GM12878 (cell line): ENCODE measurements around the gene RAD9A. TPM values are rescaled to one million over a fixed set of nuclear protein-coding genes. Genes with fewer than 3 reads are reported as not detected.

ENCODE experiments used
- ATAC-seq: fragments of 200-7000 bp; cut with Tn5 transposase; 3 replicates; pipeline ENCODE4 v1.9.1; 2020; ENCODE audit warnings: mild to moderate bottlenecking, moderate library complexity
- BruUV-seq: library from RNA; stranded (reverse); fragments of 400-500 nt; replicated peaks from 2 replicates; lab custom pipeline; 2021; lab: Mats Ljungman, UMichigan
- CTCF ChIA-PET: fragments of 300-600 bp; sonication (Branson Sonifier 250); formaldehyde crosslinking; extraction: SDS; loops from one replicate; lab custom pipeline; 2021; ENCODE audit warnings: inconsistent platforms; lab: Yijun Ruan, JAX
- POLR2A ChIA-PET: fragments of 350-600 bp; formaldehyde crosslinking; extraction: SDS; loops from one replicate; lab custom pipeline; 2021; ENCODE audit warnings: inconsistent platforms; lab: Charles Lee
- RAD21 ChIA-PET: fragments of 300-600 bp; sonication (Branson Sonifier 250); formaldehyde crosslinking; loops from one replicate; lab custom pipeline; 2023; ENCODE audit warnings: antibody characterized with exemption; ENCODE audit not compliant: unreplicated experiment; lab: Charles Lee
- SMC1A ChIA-PET: fragments of 300-600 bp; sonication (Branson Sonifier 250); formaldehyde crosslinking; loops from one replicate; lab custom pipeline; 2023; ENCODE audit not compliant: unreplicated experiment, uncharacterized antibody; lab: Charles Lee
- DNase-seq: peaks from one replicate; pipeline ENCODE4 v3.0.0-alpha.2; 2011; ENCODE audit warnings: low read depth, low spot score
- FAIRE-seq: peaks from 3 replicates; lab custom pipeline; 2011; peaks lifted over from hg19 to GRCh38; lab: Jason Lieb, UNC
- H2AFZ ChIP-seq: 2 replicates; pipeline ENCODE4 v1.6.0; 2011; ENCODE audit warnings: low read depth, low read length, control low read depth; ENCODE audit not compliant: control insufficient read depth
- H3K27ac ChIP-seq: 2 replicates; pipeline ENCODE4 v1.5.1; 2011; ENCODE audit warnings: control low read depth; ENCODE audit not compliant: control insufficient read depth, insufficient read depth
- H3K27me3 ChIP-seq, 2 experiments: replicated peaks in 1 of 2; 2 replicates each; pipeline versions ENCODE4 v1.6.0 to v1.6.1; 2011; ENCODE audit warnings: low read length in 1 of 2; ENCODE audit not compliant: control insufficient read depth in 2 of 2, insufficient read depth in 2 of 2
- H3K36me3 ChIP-seq, 2 experiments: 2 replicates each; pipeline ENCODE4 v1.5.1; 2011; ENCODE audit warnings: low read length in 1 of 2; ENCODE audit not compliant: control insufficient read depth in 2 of 2, insufficient read depth in 2 of 2
- H3K4me1 ChIP-seq: 2 replicates; pipeline ENCODE4 v1.6.1; 2011; ENCODE audit warnings: mild to moderate bottlenecking, low read length, moderate library complexity, mixed read lengths; ENCODE audit not compliant: control insufficient read depth, insufficient read depth
- H3K4me2 ChIP-seq: 2 replicates; pipeline ENCODE4 v1.6.0; 2011; ENCODE audit warnings: control low read depth; ENCODE audit not compliant: control insufficient read depth, insufficient read depth
- H3K4me3 ChIP-seq: fragments of 200-600 bp; sonication (generic); 2 replicates; pipeline ENCODE4 v1.5.1; 2016
- H3K79me2 ChIP-seq: 2 replicates; pipeline ENCODE4 v1.6.0; 2011; ENCODE audit warnings: low read length; ENCODE audit not compliant: control insufficient read depth, insufficient read depth
- H3K9ac ChIP-seq: 2 replicates; pipeline ENCODE4 v1.8.0; 2011; ENCODE audit warnings: low read length, control low read depth, mixed read lengths; ENCODE audit not compliant: control insufficient read depth, insufficient read depth
- H3K9me3 ChIP-seq: replicated peaks from 3 replicates; pipeline ENCODE4 v1.5.1; 2011; ENCODE audit warnings: mild to moderate bottlenecking, low read length; ENCODE audit not compliant: control insufficient read depth, insufficient read depth
- H4K20me1 ChIP-seq: 2 replicates; pipeline ENCODE4 v1.6.0; 2011; ENCODE audit not compliant: control insufficient read depth, insufficient read depth
- CEBPB ChIP-seq, 2 experiments: fragments of 150-350 bp in 1 of 2; IDR thresholded peaks; 2 replicates each; pipeline ENCODE4 v1.6.1; 2012 to 2014; ENCODE audit warnings: low read depth in 2 of 2, low read length in 2 of 2, borderline replicate concordance in 1 of 2, inconsistent platforms in 1 of 2
- CHD1 ChIP-seq: IDR thresholded peaks from 2 replicates; pipeline ENCODE4 v1.6.1; 2012; ENCODE audit warnings: low read depth, low read length, improper control_type of control experiment
- CHD2 ChIP-seq: IDR thresholded peaks from 2 replicates; pipeline ENCODE4 v1.6.1; 2011; ENCODE audit warnings: low read depth, low read length, improper control_type of control experiment, borderline replicate concordance
- EGR1 ChIP-seq, 2 experiments: IDR thresholded peaks; 1 replicate in 1 of 2; 2 replicates in 1 of 2; pipeline ENCODE4 v1.6.1; 2011 to 2012; ENCODE audit warnings: low read depth in 2 of 2, low read length in 2 of 2, borderline replicate concordance in 1 of 2, mild to moderate bottlenecking in 1 of 2, moderate library complexity in 1 of 2
- GATAD2B ChIP-seq: fragments of 450-650 bp; conservative IDR thresholded peaks from 2 replicates; pipeline ENCODE4 v1.6.1; 2017; ENCODE audit warnings: low read depth, mild to moderate bottlenecking, moderate library complexity
- RFX5 ChIP-seq: IDR thresholded peaks from 2 replicates; pipeline ENCODE4 v1.6.1; 2011; ENCODE audit warnings: low read depth, low read length, improper control_type of control experiment
- SIX5 ChIP-seq: IDR thresholded peaks from 2 replicates; pipeline ENCODE4 v1.6.1; 2011; ENCODE audit warnings: mild to moderate bottlenecking, low read depth, low read length, moderate library complexity; ENCODE audit not compliant: severe bottlenecking
- SMARCA5 ChIP-seq: fragments of 450-650 bp; IDR thresholded peaks from 2 replicates; pipeline ENCODE4 v1.6.1; 2017; ENCODE audit warnings: mild to moderate bottlenecking
- TAF1 ChIP-seq: IDR thresholded peaks from 2 replicates; pipeline ENCODE4 v1.6.1; 2011; ENCODE audit warnings: mild to moderate bottlenecking, low read depth, low read length, borderline replicate concordance
- ZBED1 ChIP-seq: IDR thresholded peaks from 2 replicates; pipeline ENCODE4 v1.6.1; 2016; ENCODE audit warnings: borderline replicate concordance
- WGBS: methylation state at CpG from one replicate; pipeline ENCODE4 v1.1.6; 2016; ENCODE audit warnings: low lambda C conversion rate; ENCODE audit not compliant: insufficient replicate concordance, insufficient coverage; ENCODE audit errors: missing lambda C conversion rate; 5-methylcytosine and 5-hydroxymethylcytosine counted together
- in situ Hi-C: fragments of 300-500 bp; cut with MboI; formaldehyde crosslinking; loops from 9 replicates; pipeline ENCODE4 v1.14.3; 2018; ENCODE audit warnings: mixed read lengths
- intact Hi-C: fragments of 100-400 bp; cut with micrococcal nuclease; formaldehyde crosslinking; loops from one replicate; pipeline ENCODE4 v1.14.2; 2022; ENCODE audit not compliant: unreplicated experiment
- polyA plus RNA-seq, 11 experiments: library from polyadenylated mRNA; depleted of rRNA in 4 of 11; unstranded in 6 of 11; stranded (reverse) in 5 of 11; fragments of >200 nt; fragmentation: Nextera tagmentation in 4 of 11; fragmentation: Illumina TruSeq in 1 of 11; extraction: Ambion mirVana in 4 of 11; extraction: Trizol in 1 of 11; gene quantifications; 1 replicate in 1 of 11; 2 replicates in 10 of 11; pipeline versions ENCODE4 v1.2.1 to v1.2.3, GENCODE V29; 2011 to 2016; ENCODE audit warnings: inconsistent platforms in 2 of 11, missing spikeins in 2 of 11, low read depth in 1 of 11
- total RNA-seq, 4 experiments: library from RNA; depleted of rRNA in 3 of 4; stranded (reverse); fragments of >200 nt in 3 of 4; fragmentation: Illumina TruSeq in 1 of 4; extraction: Trizol in 1 of 4; gene quantifications; 2 replicates each; pipeline versions ENCODE4 v1.2.1 to v1.2.3, GENCODE V29; 2013 to 2021
- TF ChIP-seq, protein P1 (sequence below): IDR thresholded peaks from 2 replicates; pipeline ENCODE4 v1.6.1; 2011; ENCODE audit warnings: low read depth, mild to moderate bottlenecking, low read length, moderate library complexity, borderline replicate concordance; ENCODE audit errors: extremely low read depth

The RAD9A gene
- total and polyA plus RNA-seq, 10 of the 15 experiments (the other 5 are each of a cell fraction or from before 2014, with no cell fraction given), result 1.1 to 36.2 (median 19.8) TPM

DNA sequence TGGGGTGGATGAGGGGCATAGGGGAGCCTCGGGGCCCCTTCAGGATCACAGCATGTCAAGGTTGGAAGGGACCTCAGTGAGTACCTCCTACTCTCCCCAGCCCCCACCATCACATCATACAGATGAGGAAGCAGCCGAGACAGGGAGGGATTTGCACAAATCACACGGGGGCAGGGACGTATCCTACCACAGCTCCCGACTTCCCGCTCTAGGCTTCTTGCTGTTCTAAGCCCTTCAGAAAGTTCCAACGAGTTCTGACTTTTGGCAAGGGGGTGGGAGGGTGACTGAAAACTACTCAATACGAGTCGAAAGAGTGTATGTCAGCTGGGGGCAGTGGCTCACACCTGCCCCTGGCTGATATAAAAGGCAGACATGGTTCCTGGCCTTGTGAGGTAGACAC lies 4.7 kb upstream of the RAD9A start:
- Histone ChIP-seq H3K4me1 (peaks cover 8% of the 10 kb centered on the region), H4K20me1 (no peaks in the 10 kb centered on the region), H3K4me3 (no peak overlapping the region), H3K79me2 (peaks cover 10% of the 10 kb centered on the region), H2AFZ (no peak overlapping the region), H3K9me3 (no peaks in the 10 kb centered on the region), H3K9ac (no peak overlapping the region), H3K27me3 (peaks cover 0 to 3% of the 10 kb centered on the region in 2 experiments; a peak in 2 of 4 replicates), H3K4me2 (no peak overlapping the region), H3K27ac (no peak overlapping the region), H3K36me3 (no peaks in the 10 kb centered on the region)
- WGBS, result 23% methylated on average over 9 of the region's 9 CpGs
- ATAC-seq, result no peak
- DNase-seq, result no peak
- ChIA-PET POLR2A (interaction anchor here (0.6 to 2.2 kb wide), 6 partner anchors 15 to 305 kb away, joined by 3 to 8 read pairs (median 4); partner anchors contain the start of gene POLD4), RAD21 (interaction anchor here (0.7 to 15.0 kb wide), 8 partner anchors 9 to 213 kb away, joined by 3 to 525 read pairs (median 4); partner anchors contain the start of genes PITPNM1, POLD4 and PPP1CA), SMC1A (interaction anchor here (0.9 to 21.3 kb wide), 5 partner anchors 14 to 84 kb away, joined by 3 to 646 read pairs (median 6); partner anchors contain the start of gene POLD4), CTCF (interaction anchor here (0.6 to 25.5 kb wide), 7 partner anchors 20 to 121 kb away, joined by 3 to 1301 read pairs (median 4); partner anchors contain the start of genes CDK2AP2, CLCF1 and POLD4)
- no peak for FAIRE-seq
- in situ Hi-C loops (loop anchor here (5.0 kb wide), 1 partner anchor 35 kb away; the partner anchor contains the start of gene POLD4), intact Hi-C loops (no loop called here)
- no TSS peak for BruUV-seq
- TF ChIP-seq TAF1 (no peak), RFX5 (no peak), CHD2 (no peak), ZBED1 (no peak), GATAD2B (no peak)

GRCh38 chr11:67387518-67387917 lies 4.3 kb upstream of the RAD9A start:
- BruUV-seq, result no TSS peak
- Histone ChIP-seq H3K4me1 (peaks cover 4% of the 10 kb centered on the region), H3K4me2 (no peak overlapping the region), H3K27me3 (peaks cover 0 to 3% of the 10 kb centered on the region in 2 experiments; a peak in 2 of 4 replicates), H2AFZ (no peak overlapping the region), H3K27ac (no peak overlapping the region), H3K36me3 (no peaks in the 10 kb centered on the region), H4K20me1 (no peaks in the 10 kb centered on the region), H3K9ac (no peak overlapping the region), H3K9me3 (no peaks in the 10 kb centered on the region), H3K4me3 (no peak overlapping the region), H3K79me2 (peaks cover 14% of the 10 kb centered on the region)
- no peak for FAIRE-seq
- in situ Hi-C loops (loop anchor here (5.0 kb wide), 1 partner anchor 35 kb away; the partner anchor contains the start of gene POLD4), intact Hi-C loops (no loop called here)
- POLR2A ChIA-PET, result interaction anchor here (0.9 to 2.2 kb wide), 3 partner anchors 32 to 305 kb away, joined by 3 to 8 read pairs (median 4); partner anchors contain the start of gene POLD4
- DNase-seq, result no peak
- no peak for TF ChIP-seq CEBPB (IDR thresholded peaks at IDR 0.05; ENCODE audit: borderline replicate concordance in 1 of 2, low read depth in 2 of 2, low read length in 2 of 2)
- TF ChIP-seq SMARCA5, result no peak
- TF ChIP-seq, protein P1, sequence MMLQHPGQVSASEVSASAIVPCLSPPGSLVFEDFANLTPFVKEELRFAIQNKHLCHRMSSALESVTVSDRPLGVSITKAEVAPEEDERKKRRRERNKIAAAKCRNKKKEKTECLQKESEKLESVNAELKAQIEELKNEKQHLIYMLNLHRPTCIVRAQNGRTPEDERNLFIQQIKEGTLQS, result no peak
- no peak for TF ChIP-seq EGR1 (IDR thresholded peaks at IDR 0.05; ENCODE audit: borderline replicate concordance in 1 of 2, low read depth in 2 of 2, low read length in 2 of 2)
- no peak for TF ChIP-seq CHD1
- no peak for TF ChIP-seq SIX5
- RAD21 ChIA-PET, result interaction anchor here (0.5 to 15.0 kb wide), 5 partner anchors 34 to 284 kb away, joined by 3 to 525 read pairs (median 4); partner anchors contain the start of genes PITPNM1 and POLD4
- SMC1A ChIA-PET, result interaction anchor here (0.9 to 21.3 kb wide), 4 partner anchors 31 to 83 kb away, joined by 3 to 646 read pairs (median 102); partner anchors contain the start of gene POLD4
- no peak for ATAC-seq
- CTCF ChIA-PET, result interaction anchor here (1.0 to 25.5 kb wide), 4 partner anchors 20 to 67 kb away, joined by 4 to 1301 read pairs (median 242); partner anchors contain the start of genes CLCF1 and POLD4
- 62% methylated on average over 6 of the region's 6 CpGs for WGBS
